Ovary (tissue), 3 donors: ENCODE measurements around the gene EZH1.
"Not testable (repeated sequence)": the region's sequence is repeated elsewhere in the genome, so short reads cannot be mapped to it uniquely, and the experiment has no call there.

ENCODE experiments used
- EP300 ChIP-seq: sonication (generic); formaldehyde crosslinking; IDR thresholded peaks from one replicate; pipeline ENCODE4 v1.6.1; 2017; ENCODE audit warnings: antibody characterized with exemption
- POLR2A ChIP-seq: fragments of 450-650 bp; IDR thresholded peaks from one replicate; pipeline ENCODE4 v1.6.1; 2017; ENCODE audit warnings: antibody characterized with exemption, mild to moderate bottlenecking, moderate library complexity
- TF ChIP-seq, protein P1 (sequence below), 3 donors: fragments of 450-650 bp in 2 of 3; fragments of 200-600 bp in 1 of 3; IDR thresholded peaks; one replicate each; pipeline versions ENCODE4 v1.5.1 to v1.8.0; 2016 to 2022; ENCODE audit warnings: antibody characterized with exemption in 3 of 3, mild to moderate bottlenecking in 1 of 3
- donor health status: DM: no; HTN: no; CAD: no.

DNA sequence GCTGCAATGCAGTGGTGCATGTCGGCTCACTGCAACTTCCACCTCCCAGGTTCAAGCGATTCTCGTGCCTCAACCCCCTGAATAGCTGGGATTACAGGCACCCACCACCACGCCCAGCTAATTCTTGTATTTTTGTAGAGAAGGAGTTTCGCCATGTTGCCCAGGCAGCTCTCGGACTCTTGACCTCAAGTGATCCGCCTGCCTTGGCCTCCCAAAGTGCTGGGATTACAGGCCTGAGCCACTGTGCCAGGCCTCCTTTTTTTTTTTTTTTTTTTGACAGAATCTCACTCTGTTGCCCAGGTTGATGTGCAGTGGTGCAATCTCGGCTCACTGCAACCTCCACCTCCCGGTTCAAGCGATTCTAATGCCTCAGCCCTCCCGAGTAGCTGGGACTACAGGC is 1.9 kb downstream of the EZH1 start:
- TF ChIP-seq, protein P1, sequence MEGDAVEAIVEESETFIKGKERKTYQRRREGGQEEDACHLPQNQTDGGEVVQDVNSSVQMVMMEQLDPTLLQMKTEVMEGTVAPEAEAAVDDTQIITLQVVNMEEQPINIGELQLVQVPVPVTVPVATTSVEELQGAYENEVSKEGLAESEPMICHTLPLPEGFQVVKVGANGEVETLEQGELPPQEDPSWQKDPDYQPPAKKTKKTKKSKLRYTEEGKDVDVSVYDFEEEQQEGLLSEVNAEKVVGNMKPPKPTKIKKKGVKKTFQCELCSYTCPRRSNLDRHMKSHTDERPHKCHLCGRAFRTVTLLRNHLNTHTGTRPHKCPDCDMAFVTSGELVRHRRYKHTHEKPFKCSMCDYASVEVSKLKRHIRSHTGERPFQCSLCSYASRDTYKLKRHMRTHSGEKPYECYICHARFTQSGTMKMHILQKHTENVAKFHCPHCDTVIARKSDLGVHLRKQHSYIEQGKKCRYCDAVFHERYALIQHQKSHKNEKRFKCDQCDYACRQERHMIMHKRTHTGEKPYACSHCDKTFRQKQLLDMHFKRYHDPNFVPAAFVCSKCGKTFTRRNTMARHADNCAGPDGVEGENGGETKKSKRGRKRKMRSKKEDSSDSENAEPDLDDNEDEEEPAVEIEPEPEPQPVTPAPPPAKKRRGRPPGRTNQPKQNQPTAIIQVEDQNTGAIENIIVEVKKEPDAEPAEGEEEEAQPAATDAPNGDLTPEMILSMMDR (IDR thresholded peaks at IDR 0.05): not testable (repeated sequence)
- TF ChIP-seq POLR2A, EP300: not testable (repeated sequence)
